ENCODE data around the gene TNFAIP8L2.
"Not testable (repeated sequence)": the region's sequence is repeated elsewhere in the genome, so short reads cannot be mapped to it uniquely, and the experiment has no call there.

Gene TNFAIP8L2

GRCh38 chr1:151192047-151192446 is 35.6 kb downstream of the TNFAIP8L2 start:
- H3K9ac ChIP-seq (ENCODE audit: low read depth, low read length, poor library complexity) = no peak overlapping the region
- no peaks in the 10 kb centered on the region for H3K9me3 ChIP-seq (replicated peaks in 1 of 2; ENCODE audit: control insufficient read depth in 2 of 2, insufficient read depth in 1 of 2, low read depth in 1 of 2, low read length in 2 of 2)
- no peak overlapping the region for H3K4me3 ChIP-seq (ENCODE audit: low read length in 2 of 2)
- H3K14ac ChIP-seq (ENCODE audit: low read length) = no peak overlapping the region
- H2BK120ac ChIP-seq (ENCODE audit: low read depth, low read length) = no peak overlapping the region
- H3K4me1 ChIP-seq (ENCODE audit: control insufficient read depth in 2 of 2, insufficient read depth in 1 of 2, low read depth in 1 of 2, low read length in 2 of 2) = peaks cover 0 to 5% of the 10 kb centered on the region in 2 donors
- H2BK12ac ChIP-seq (ENCODE audit: low read length) = no peak overlapping the region
- no peak overlapping the region for H3K4ac ChIP-seq (ENCODE audit: low read length)
- H2BK15ac ChIP-seq (ENCODE audit: low read length) = no peak overlapping the region
- no peak overlapping the region for H3K27ac ChIP-seq (replicated peaks; ENCODE audit: low read length)
- H3K18ac ChIP-seq (ENCODE audit: low read length) = no peak overlapping the region
- H2AFZ ChIP-seq (ENCODE audit: low read length) = no peak overlapping the region
- H3K79me1 ChIP-seq (ENCODE audit: low read depth, low read length) = no peaks in the 10 kb centered on the region
- H2AK5ac ChIP-seq (ENCODE audit: low read depth, low read length) = no peak overlapping the region
- no peak overlapping the region for H4K8ac ChIP-seq (ENCODE audit: low read depth, low read length)
- H3K4me2 ChIP-seq (ENCODE audit: insufficient read depth, low read length, poor library complexity, severe bottlenecking) = no peak overlapping the region
- H3K36me3 ChIP-seq (replicated peaks in 1 of 2; ENCODE audit: control insufficient read depth in 2 of 2, insufficient read depth in 2 of 2, low read length in 2 of 2) = peaks cover 0 to 4% of the 10 kb centered on the region in 2 donors
- no peak for DNase-seq (ENCODE audit: low spot score)
- H3K23ac ChIP-seq (ENCODE audit: low read depth, low read length, poor library complexity) = no peak overlapping the region
- no peak overlapping the region for H4K91ac ChIP-seq (ENCODE audit: low read depth, low read length, poor library complexity)
- H3K27me3 ChIP-seq (ENCODE audit: control insufficient read depth in 3 of 3, insufficient read depth in 3 of 3, low read depth in 1 of 3, low read length in 3 of 3) = no peaks in the 10 kb centered on the region
- H2BK5ac ChIP-seq (ENCODE audit: low read length) = no peak overlapping the region
- no CpG with 5 or more reads among the region's 7 CpGs for WGBS, 2 donors (ENCODE audit: extremely low coverage in 2 of 2, insufficient read length in 2 of 2, insufficient replicate concordance in 1 of 2)

DNA sequence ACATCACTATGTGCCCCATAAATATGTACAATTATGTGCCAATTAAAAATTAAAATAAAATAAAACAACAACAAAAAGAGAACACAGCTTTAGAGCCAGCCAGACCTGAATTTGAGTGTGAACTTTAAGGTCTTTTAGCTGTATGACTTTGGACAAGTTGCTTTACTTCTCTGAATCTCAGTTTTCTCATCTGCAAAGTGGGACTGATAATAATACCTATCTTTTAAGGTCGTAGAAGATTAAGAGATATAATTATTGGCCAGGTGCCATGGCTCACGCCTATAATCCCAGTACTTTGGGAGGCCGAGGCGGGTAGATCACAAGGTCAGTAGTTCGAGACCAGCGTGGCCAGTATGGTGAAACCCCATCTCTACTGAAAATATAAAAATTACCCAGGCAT is 36.9 kb downstream of the TNFAIP8L2 start:
- Histone ChIP-seq H2AFZ (ENCODE audit: low read length) (no peak overlapping the region), H2BK120ac (ENCODE audit: low read depth, low read length) (no peak overlapping the region), H2BK5ac (ENCODE audit: low read length) (no peak overlapping the region), H3K4me2 (ENCODE audit: insufficient read depth, low read length, poor library complexity, severe bottlenecking) (no peak overlapping the region), H2AK5ac (ENCODE audit: low read depth, low read length) (no peak overlapping the region), H3K36me3 (replicated peaks in 1 of 2; ENCODE audit: control insufficient read depth in 2 of 2, insufficient read depth in 2 of 2, low read length in 2 of 2) (peaks cover 0 to 2% of the 10 kb centered on the region in 2 donors), H3K23ac (ENCODE audit: low read depth, low read length, poor library complexity) (no peak overlapping the region), H3K4me3 (ENCODE audit: low read length in 2 of 2) (no peak overlapping the region), H4K91ac (ENCODE audit: low read depth, low read length, poor library complexity) (no peak overlapping the region), H3K27me3 (ENCODE audit: control insufficient read depth in 3 of 3, insufficient read depth in 3 of 3, low read depth in 1 of 3, low read length in 3 of 3) (no peaks in the 10 kb centered on the region), H3K14ac (ENCODE audit: low read length) (no peak overlapping the region), H3K9me3 (replicated peaks in 1 of 2; ENCODE audit: control insufficient read depth in 2 of 2, insufficient read depth in 1 of 2, low read depth in 1 of 2, low read length in 2 of 2) (no peaks in the 10 kb centered on the region), H3K27ac (replicated peaks; ENCODE audit: low read length) (no peak overlapping the region), H4K8ac (ENCODE audit: low read depth, low read length) (no peak overlapping the region), H3K9ac (ENCODE audit: low read depth, low read length, poor library complexity) (no peak overlapping the region), H3K4ac (ENCODE audit: low read length) (no peak overlapping the region), H3K18ac (ENCODE audit: low read length) (no peak overlapping the region), H2BK15ac (ENCODE audit: low read length) (no peak overlapping the region), H3K79me1 (ENCODE audit: low read depth, low read length) (no peaks in the 10 kb centered on the region), H3K4me1 (ENCODE audit: control insufficient read depth in 2 of 2, insufficient read depth in 1 of 2, low read depth in 1 of 2, low read length in 2 of 2) (peaks cover 0 to 7% of the 10 kb centered on the region in 2 donors), H2BK12ac (ENCODE audit: low read length) (no peak overlapping the region)
- no CpG with 5 or more reads among the region's 6 CpGs for WGBS, 2 donors (ENCODE audit: extremely low coverage in 2 of 2, insufficient read length in 2 of 2, insufficient replicate concordance in 1 of 2)
- DNase-seq (ENCODE audit: low spot score) = no peak

- Histone ChIP-seq H2BK5ac (ENCODE audit: low read length) (no peak overlapping the region), H3K9me3 (replicated peaks in 1 of 2; ENCODE audit: control insufficient read depth in 2 of 2, insufficient read depth in 1 of 2, low read depth in 1 of 2, low read length in 2 of 2) (no peaks in the 10 kb centered on the region), H4K8ac (ENCODE audit: low read depth, low read length) (no peak overlapping the region), H3K18ac (ENCODE audit: low read length) (no peak overlapping the region), H3K23ac (ENCODE audit: low read depth, low read length, poor library complexity) (no peak overlapping the region), H3K4me3 (ENCODE audit: low read length in 2 of 2) (no peak overlapping the region), H3K4me2 (ENCODE audit: insufficient read depth, low read length, poor library complexity, severe bottlenecking) (no peak overlapping the region), H2BK120ac (ENCODE audit: low read depth, low read length) (no peak overlapping the region), H3K4me1 (ENCODE audit: control insufficient read depth in 2 of 2, insufficient read depth in 1 of 2, low read depth in 1 of 2, low read length in 2 of 2) (peaks cover 0 to 5% of the 10 kb centered on the region in 2 donors), H3K4ac (ENCODE audit: low read length) (no peak overlapping the region), H3K36me3 (replicated peaks in 1 of 2; ENCODE audit: control insufficient read depth in 2 of 2, insufficient read depth in 2 of 2, low read length in 2 of 2) (no peaks in the 10 kb centered on the region), H4K91ac (ENCODE audit: low read depth, low read length, poor library complexity) (no peak overlapping the region), H2AFZ (ENCODE audit: low read length) (no peak overlapping the region), H2BK15ac (ENCODE audit: low read length) (no peak overlapping the region), H3K27ac (replicated peaks; ENCODE audit: low read length) (no peak overlapping the region), H3K14ac (ENCODE audit: low read length) (no peak overlapping the region), H2AK5ac (ENCODE audit: low read depth, low read length) (no peak overlapping the region), H2BK12ac (ENCODE audit: low read length) (no peak overlapping the region), H3K79me1 (ENCODE audit: low read depth, low read length) (peaks cover under 1% of the 10 kb centered on the region), H3K9ac (ENCODE audit: low read depth, low read length, poor library complexity) (no peak overlapping the region), H3K27me3 (ENCODE audit: control insufficient read depth in 3 of 3, insufficient read depth in 3 of 3, low read depth in 1 of 3, low read length in 3 of 3) (no peaks in the 10 kb centered on the region)
- DNase-seq (ENCODE audit: low spot score) = no peak
- no CpG with 5 or more reads among the region's 1 CpG for WGBS, 2 donors (ENCODE audit: extremely low coverage in 2 of 2, insufficient read length in 2 of 2, insufficient replicate concordance in 1 of 2)
Observed at GRCh38 chr1:151193856-151194255, 37.4 kb downstream of the TNFAIP8L2 start.

DNA sequence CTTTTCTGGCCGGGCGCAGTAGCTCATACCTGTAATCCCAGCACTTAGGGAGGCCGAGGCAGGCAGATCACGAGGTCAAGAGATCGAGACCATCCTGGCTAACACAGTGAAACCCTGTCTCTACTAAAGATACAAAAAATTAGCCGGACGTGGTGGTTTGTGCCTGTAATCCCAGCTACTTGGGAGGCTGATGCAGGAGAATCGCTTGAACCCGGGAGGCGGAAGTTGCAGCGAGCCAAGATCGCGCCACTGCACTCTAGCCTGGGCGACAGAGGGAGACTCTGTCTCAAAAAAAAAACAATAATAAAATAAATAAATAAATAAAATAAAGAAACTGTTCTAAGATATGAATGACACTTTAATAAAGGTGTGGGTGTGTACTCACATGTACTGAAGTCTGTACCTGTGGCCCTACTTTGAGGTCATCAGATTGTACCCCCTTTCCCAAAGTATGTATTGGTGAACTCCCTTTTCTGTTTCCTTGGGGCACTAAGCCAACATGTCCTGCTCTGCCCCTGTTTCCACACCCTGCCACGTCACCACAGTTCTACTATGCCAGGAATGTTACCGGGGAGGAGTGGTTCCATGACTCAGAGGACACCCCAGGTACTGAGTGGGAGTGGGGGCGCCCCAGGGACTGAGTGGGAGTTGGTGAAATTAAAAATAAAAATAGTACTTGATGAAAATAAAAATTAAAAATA is 38.6 kb downstream of the TNFAIP8L2 start:
- DNase-seq (ENCODE audit: low spot score); H2BK120ac ChIP-seq (ENCODE audit: low read depth, low read length): not testable (repeated sequence)

More for the DNA sequence above, 38.6 kb downstream of the TNFAIP8L2 start:
- not testable (repeated sequence) for H3K4me2 ChIP-seq (ENCODE audit: insufficient read depth, low read length, poor library complexity, severe bottlenecking); H3K4ac ChIP-seq (ENCODE audit: low read length); H4K8ac ChIP-seq (ENCODE audit: low read depth, low read length); H3K4me1 ChIP-seq (ENCODE audit: control insufficient read depth in 2 of 2, insufficient read depth in 1 of 2, low read depth in 1 of 2, low read length in 2 of 2); H4K91ac ChIP-seq (ENCODE audit: low read depth, low read length, poor library complexity); H3K9me3 ChIP-seq (replicated peaks in 1 of 2; ENCODE audit: control insufficient read depth in 2 of 2, insufficient read depth in 1 of 2, low read depth in 1 of 2, low read length in 2 of 2); H3K23ac ChIP-seq (ENCODE audit: low read depth, low read length, poor library complexity); H3K9ac ChIP-seq (ENCODE audit: low read depth, low read length, poor library complexity); H2BK15ac ChIP-seq (ENCODE audit: low read length); H3K79me1 ChIP-seq (ENCODE audit: low read depth, low read length); H2BK5ac ChIP-seq (ENCODE audit: low read length); H3K4me3 ChIP-seq (ENCODE audit: low read length in 2 of 2); H3K18ac ChIP-seq (ENCODE audit: low read length); H2AK5ac ChIP-seq (ENCODE audit: low read depth, low read length); H2BK12ac ChIP-seq (ENCODE audit: low read length); H3K27me3 ChIP-seq (ENCODE audit: control insufficient read depth in 3 of 3, insufficient read depth in 3 of 3, low read depth in 1 of 3, low read length in 3 of 3); H2AFZ ChIP-seq (ENCODE audit: low read length); H3K27ac ChIP-seq (replicated peaks; ENCODE audit: low read length); H3K36me3 ChIP-seq (replicated peaks in 1 of 2; ENCODE audit: control insufficient read depth in 2 of 2, insufficient read depth in 2 of 2, low read length in 2 of 2); H3K14ac ChIP-seq (ENCODE audit: low read length)
- WGBS, 2 donors (ENCODE audit: extremely low coverage in 2 of 2, insufficient read length in 2 of 2, insufficient replicate concordance in 1 of 2) = no CpG with 5 or more reads among the region's 17 CpGs

Data from neuronal stem cell (in vitro differentiated cells).